Stimulated activated CD8-positive, alpha-beta memory T cell treated with anti-CD3 and anti-CD28 coated beads, Interleukin-2, amount 100 ng/mL, for 48 hours (primary cell): ENCODE results near the gene ARHGAP10.

ENCODE experiments used
- DNase-seq, 2 donors: peaks; one replicate each; pipeline ENCODE4 v3.0.0-alpha.2; 2020; ENCODE audit warnings: low read depth in 2 of 2

The ARHGAP10 gene

DNA sequence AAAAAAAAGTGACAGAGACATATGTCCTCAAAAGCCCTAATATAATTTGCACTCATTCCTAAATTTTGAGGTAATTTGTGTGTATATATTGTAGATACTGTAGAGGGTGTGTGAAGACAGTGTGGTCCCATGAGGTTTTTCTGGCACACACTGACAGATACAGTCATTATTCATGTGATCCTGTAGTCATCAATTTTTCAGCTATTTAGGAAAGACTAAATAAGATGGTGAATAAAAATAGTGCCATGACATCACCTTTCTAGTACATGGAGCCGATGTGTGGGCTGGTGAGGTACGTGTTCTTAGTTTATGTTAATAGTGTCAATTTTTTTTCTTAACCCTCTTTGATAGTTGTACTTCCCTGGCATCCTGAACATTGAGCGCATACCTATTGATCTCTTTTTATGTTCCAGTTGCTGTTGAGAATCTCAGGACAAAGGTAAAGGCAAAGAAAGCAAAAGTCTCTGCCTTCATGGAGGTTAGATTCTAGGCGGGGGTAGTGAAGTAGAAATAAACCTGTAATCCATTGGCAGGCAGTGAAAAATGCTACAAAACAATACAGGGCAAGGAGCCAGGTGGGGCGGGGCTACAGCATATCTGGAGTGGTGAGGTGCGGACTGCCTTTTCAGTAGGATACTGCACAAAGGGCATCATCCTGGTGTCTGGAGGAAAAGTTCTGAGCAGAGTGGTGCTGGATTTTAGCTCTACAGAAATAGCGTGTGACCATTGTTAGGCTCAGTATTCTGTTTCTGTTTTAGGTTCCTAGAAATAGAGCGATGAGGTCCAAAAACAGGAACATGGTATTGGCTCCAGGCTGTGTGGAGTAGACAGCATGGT, 93.8 kb downstream of the ARHGAP10 start:
- DNase-seq, result no peak

DNA sequence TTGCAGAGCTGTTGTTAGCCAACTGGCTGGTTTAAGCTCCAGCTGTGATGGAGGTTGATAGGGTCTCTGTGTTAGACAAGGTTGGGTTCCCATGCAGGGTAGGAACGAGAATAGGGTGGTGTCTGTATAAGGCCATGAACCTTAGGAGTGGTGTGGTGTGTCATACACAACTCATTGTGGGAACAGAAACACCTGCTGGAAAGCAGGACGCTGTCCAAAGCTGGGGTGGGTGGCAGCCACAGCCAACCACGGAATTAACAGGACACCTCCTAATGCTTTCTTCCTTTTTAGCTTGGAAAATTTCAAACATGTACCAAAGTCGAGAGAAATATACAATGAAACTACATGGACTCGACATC, 94.4 kb downstream of the ARHGAP10 start:
- no peak for DNase-seq

DNA sequence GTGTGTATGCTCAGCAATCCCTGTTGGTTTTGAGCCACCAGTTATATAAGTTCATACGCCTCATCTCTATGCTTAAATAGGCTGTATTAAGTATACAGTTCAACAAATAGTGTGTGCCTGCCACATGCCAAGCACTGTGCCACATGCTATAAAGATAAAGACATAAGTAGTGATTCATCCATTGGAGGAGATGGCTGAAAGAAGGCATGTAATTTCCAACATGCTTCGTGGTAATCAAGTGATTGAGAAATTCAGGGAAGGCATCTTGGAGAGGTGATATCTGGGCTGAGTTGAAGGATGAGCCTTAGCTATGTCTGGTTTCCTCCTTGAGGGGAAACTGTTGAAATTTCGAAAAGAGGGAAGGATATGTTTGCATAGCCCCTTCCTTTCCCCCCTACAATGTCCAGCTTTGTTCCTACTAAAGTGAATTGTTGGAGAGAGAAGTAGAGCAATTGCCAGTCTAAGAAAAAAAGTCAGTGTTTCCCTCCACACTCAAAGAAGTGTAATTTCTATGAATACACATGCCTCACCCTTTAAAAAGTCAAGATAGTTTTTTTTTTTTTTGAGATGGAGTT, 96.5 kb downstream of the ARHGAP10 start:
- DNase-seq, result no peak

DNA sequence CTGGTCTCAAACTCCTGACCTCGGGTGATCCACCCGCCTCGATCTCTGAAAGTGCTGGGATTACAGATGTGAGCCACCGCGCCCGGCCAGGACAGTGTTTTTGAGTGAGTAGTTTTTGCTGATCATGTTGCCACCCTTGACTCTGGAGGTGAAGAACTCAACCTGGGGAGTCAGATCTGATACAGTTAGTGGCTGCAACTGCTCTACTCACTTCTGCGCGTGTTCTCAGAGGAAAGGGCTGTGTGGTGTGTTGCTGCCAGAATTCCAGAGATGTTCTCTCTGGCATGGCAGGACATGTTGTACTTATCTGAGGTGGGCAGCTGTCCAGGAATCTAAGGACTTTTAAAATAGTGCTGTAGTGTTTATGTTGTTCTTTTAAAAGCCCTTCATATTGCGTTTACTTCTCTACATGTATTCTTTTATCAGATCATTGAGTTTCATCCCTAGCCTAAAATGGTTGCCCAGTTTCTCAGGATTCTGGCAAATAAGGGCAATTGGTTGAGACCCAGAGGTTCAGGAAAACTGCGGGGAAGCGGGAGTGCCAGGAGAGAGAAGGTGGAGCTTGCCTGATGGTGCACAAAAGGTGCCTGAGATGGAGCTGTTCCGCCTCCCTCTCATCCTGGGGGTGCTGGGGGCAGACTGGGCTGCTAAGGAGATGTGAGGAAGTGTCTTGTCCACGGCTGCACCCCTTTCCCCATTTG, 97.7 kb downstream of the ARHGAP10 start:
- no peak for DNase-seq

DNA sequence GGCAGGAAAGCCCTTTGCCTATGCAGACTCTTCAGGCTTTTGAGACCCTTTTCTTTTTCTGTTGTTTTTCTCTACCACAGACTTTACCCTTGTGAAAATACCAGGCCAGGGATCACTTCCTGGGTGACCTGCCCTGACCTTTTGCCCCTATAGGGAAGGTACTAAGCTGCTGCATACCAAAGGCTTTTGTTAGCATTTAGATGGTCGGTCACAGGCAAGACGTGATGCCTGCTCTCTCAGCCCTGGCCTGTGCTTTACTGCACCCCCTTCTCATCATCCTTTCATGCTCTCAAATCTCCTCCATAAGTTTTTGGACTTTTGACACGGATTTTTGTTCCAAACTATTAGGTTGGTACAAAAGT, 98.2 kb downstream of the ARHGAP10 start:
- DNase-seq, result no peak

DNA sequence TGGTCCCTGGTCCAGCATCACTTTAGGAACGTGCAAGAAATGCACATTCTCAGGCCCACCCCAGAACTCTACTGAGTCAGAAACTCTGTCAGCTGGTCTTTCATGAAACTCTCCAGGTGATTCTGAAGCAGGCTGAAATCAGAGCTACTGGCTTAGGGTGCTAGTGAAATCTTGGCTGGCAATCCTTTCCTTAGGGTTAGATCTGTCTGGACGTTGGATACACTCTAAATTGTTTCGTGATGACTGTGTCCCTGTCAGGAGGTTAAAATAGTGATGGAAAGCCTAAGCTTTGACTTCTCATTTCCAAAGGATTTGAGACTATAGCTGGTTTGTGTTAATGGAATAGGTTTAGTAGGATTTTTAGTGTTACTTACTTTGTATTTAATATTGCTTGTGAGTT, 99.1 kb downstream of the ARHGAP10 start:
- no peak for DNase-seq

DNA sequence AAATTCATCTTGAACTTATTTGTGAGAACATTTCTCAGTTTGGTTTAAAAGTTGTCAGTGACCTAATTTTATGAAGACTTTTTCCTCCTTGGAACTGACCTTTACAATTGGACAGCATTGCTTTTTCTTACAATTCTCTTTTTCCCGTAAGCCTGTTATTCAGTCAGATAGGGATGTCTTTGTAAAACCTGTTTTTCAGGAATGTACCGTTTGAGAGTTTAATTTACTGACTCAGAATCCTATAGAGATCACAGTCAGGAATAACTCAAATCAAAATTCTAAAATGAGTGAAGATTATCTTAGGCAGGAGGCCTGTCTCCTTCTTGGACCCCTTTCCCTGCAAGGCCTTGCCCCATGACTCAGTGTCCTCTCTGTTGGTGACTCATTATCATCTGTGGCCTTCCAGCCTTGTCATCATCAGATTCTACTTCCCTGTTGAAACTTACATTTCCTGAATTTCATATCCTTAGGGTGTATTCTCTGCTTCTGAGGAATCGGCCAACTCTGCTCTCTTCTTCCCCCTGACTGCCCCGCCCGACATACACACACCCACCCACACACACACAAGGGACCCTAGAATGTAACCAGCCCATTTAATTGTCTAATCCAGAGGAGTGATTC, 99.8 kb downstream of the ARHGAP10 start:
- no peak for DNase-seq

DNA sequence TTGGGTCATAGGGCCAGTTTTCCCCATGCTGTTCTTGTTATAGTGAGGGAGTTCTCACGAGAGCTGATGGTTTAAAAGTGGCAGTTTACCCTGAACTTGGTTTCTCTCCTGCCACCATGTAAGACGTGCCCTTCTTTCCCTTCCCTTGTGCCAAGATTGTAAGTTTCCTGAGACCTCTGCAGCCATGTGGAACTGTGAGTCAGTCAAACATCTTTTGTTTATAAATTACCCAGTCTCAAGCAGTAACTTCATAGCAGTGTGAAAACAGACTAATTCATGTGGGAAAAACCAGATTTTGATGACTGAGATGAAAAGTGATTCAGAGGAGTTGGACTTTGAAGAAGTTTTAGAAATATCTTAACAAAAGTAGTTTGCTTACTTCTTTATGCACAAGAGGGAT, 101.4 kb downstream of the ARHGAP10 start:
- DNase-seq, result no peak

DNA sequence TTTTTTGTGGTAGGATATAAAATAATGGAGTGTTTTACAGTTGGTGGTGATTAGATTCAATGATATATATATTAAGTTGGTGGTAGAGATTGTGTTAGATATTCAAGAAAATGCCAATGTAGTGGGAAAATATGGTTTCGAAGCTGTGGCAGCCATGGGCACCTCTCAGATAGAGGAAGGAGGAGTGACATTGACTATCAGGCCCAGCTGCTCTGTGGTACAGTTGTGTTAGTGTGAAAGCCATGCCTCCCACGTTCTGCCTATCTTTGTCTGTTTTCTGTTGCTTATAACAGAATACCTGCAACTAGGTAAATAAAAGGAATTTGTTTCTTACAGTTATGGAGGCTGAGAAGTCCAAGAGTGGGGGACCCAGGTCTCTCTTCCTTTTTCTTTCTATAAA, 101.9 kb downstream of the ARHGAP10 start:
- no peak for DNase-seq

DNA sequence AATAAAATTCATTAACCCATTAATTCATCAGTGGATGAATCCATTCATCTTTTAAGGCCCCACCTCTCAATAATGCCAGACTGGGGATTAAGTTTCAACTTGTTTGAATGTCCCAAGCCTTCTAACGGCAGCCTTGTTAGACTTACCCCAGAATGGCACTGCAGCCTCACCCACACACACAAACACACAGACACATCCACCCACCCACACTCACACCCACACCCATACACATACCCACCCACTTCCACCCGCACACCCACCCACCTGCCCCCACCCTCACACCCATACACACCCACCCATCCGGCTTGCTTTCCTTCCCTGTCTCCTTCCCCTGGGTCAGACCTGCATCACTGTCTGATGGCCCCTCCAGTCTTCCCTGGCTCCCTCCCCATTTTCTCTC, 102.6 kb downstream of the ARHGAP10 start:
- DNase-seq, result no peak

DNA sequence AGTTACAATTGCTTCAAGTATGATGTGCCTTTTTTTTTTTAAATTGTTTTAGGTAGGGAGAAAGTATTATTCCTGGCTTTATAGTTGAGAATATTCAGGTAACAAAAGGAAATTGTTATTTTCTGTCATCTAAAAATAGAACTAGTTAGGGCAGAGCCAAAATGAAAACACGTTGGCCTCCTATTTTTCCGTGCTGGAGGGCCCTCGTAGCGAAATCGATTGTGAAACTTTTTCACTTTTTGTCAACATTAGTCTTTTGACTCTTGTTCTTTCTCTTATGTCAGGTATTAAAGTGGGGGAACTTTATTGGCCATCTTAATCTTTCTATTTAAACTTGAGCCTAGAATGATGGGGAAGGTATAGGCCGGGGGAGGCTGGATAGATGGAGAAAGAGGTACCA, 104.9 kb downstream of the ARHGAP10 start:
- no peak for DNase-seq

DNA sequence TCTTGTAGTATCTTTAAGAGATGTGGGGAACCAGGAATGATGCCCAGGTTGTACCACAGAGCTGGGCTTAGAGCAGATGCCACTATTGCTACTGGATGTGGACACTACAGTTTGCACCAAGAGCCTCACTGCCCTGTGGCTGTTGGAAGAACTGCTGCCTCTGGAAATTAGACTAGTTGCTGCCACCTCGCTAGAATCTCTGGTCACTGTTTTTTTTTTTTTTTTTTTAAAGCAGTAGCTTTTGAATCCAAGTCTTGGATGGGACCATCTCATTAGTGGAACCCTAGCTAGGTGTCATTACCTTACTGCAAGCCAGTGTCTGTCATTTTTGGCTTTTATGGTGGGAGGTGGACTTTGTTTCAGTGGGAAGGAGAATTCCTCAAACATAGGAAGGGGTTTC, 105.5 kb downstream of the ARHGAP10 start:
- DNase-seq, result no peak

DNA sequence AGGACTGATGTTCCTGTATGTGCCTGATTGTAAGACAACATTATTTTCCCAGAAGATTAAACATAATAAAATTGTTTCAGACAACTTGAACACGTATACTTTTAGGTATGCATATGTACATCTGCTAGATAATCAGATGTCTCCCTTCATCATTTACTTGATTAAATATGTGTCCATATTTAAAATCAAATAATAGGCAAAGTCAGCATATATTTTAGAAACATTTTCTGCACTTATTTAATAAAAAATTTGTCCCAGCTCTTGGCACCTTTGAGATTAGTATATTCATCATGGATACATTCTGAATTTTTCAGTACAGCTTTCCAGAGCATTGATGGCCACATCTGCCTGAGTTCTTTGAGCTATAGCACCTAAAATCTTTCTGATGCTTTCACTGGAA, 106.0 kb downstream of the ARHGAP10 start:
- no peak for DNase-seq

DNA sequence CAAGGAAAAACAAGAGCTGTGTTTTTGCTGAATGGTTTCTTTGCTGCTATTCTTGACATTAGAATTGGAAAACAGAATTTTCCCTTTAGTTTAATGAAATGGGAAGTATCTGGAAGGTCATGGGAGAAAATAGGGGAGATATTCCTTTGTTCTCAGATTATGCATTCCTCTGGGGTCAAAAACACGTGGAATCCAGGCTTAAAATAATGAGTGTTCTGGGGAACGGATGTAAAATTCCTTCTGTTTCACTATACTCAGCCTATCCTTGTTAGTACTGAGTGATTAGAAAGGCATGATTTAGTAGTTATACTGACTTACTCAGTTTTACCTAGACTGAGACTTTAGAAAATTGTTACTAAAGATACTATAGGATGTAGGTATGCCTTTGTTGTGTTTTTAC, 107.3 kb downstream of the ARHGAP10 start:
- DNase-seq, result no peak

DNA sequence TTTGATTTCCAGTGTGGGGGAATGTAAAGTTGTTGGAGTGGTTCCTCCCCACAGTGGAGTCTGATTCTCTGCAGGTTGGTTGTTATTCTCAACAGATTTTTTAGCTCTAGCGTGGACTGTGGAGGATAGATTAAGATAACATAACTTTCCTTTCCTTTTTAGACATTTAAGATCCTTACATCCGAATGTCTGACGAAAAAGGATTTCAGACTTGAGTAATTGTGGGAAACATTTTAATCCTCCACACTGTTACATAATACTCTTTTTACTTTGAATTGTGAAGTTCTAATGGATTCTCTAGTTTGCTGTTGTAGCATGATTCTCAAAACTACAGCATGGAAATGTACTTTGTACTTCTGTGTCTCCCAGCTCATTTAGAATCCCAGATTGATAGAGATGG, 107.8 kb downstream of the ARHGAP10 start:
- DNase-seq, result no peak

DNA sequence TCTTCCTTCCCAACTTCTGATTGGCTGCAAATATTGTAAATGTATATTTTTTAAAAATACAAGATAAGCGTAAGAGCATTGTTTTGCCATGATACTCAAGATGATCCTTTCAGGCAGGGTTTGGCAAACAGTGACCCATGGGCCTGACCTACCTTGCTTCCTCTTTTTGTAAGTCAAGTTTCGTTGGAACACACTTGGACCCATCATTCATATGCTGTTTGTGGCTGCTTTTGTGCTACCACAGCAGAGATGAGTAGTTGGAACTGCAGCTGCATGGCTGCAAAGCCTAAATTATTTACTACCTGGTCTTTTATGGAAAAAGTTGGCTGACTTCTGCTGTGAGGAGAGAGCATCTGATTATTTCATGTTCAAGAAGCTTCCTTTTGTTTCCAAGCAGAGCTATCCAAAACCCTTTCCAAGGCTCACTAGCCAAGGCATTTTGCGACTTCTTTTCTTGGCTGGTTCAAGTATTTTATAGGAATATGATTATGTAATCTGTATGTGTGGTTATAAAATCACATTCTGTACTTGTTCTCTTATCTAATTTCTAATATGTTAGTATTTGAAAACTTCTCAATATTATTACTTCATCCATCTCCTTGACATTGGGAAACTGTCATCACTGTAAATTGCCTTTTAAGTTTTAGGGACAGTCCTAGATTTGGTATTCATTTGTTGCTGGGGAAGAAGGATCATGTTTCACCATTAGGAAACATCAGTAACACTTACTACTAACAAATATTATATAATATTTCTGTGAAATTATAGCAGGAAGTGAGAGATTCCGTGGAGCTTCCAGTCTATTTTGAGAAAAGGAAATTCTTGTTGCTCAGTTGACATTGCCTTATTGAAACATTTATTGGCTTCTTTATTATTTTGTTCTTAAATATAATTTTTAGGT, 109.2 kb downstream of the ARHGAP10 start:
- no peak for DNase-seq

DNA sequence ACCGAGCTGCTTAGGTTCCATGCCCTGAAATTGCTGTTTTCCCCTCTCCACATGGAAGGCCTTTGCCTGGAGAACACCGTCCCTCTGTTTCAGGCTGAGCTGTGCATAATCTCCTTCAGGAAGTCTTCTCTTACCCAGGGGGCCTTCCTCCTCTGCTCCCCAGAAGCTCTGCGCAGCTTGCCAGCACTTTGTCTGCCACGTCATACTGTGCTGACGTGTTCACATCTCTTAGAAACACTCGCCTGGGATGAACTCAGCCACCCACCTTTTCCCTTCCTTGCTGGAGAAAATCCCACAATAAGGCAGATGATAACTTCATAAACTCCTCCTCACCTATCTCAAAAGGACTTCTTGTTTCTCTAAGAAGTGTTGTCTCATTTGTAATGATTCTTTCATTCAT, 110.7 kb downstream of the ARHGAP10 start:
- no peak for DNase-seq

DNA sequence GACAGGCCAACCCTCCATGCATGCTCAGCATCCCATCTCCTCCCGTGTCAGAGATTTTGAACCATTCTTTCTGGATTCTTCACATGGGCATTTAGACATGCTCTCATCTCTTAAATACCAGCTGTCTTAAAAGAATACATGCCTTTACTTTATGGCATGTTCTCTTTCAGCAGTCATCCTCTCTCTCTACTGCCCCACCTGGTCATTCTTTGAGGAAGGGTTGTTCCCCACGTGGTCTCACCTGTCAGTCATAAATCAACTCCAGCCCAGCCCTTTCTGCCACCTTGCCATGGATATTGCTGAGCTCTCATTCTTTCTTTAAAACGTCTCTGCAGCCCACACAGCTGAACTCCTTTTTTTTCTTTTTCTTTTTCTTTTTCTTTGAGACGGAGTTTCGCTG, 111.3 kb downstream of the ARHGAP10 start:
- DNase-seq, result no peak

DNA sequence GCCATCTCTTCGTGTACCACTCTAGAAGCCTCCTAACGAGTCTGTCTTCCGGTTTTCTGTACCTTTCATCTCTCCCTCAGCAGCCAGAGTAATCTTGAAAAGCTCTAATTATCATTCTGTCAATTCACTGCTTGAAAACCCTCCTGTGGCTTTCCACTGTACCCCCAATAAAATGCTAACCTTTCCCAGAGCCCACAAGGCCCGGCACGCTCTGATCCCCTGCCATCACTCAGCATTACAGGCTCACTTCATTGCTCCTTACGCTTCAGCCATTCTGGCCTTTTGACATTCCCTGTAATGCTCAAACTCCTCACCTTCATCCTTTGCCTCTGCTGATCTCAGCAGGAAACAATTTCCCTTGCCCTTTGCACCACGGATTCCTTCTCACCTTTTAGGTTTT, 112.9 kb downstream of the ARHGAP10 start:
- DNase-seq, result no peak

DNA sequence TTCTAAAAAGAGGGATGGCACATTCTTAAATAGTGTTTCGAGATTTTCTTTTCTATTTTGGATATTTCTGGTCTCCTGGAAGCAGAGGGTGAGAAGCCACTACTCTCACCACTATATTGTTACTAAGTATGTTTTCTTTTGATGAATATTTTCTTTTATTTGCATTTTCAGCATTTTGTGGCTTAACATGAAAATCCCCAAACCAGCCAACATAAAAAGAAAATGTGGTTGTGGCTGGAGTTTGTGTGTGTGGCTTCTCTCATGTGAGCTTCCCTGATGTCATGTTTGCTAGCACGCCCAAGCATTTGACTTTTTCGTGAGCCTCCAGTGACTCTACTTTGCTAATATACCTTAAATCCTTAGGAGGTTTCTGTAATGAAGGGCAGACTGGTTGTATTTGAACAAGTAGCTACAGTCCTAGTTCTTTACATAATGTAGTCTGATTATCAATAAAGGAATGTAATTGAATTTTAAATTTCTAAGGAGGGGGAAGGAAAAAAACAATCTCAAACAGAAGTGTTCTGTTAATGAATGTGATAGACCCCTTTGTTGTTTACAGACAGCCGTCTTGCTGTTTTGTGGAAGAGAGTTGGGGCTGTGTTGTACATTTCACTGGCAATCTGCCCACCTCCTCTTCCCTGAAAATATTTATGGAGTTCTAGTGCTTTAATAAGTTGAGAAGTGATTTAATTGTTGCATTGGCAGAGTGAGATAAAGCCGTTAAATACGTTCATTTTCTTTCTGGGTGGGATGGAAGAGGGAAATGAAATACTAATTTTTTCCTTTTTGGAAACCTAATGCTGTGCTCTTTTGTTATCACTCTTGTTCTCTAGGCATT, 114.6 kb downstream of the ARHGAP10 start:
- no peak for DNase-seq
